Natural killer cell (primary cell): ENCODE data around the gene FDXR. TPM values are rescaled to one million over a fixed set of nuclear protein-coding genes. Genes with fewer than 3 reads are reported as not detected.
"Not testable (repeated sequence)": the region's sequence is repeated elsewhere in the genome, so short reads cannot be mapped to it uniquely, and the experiment has no call there.

Experiments
- ATAC-seq, 3 donors: fragments of 150-1000 bp in 2 of 3; fragments of 200-7000 bp in 1 of 3; cut with Tn5 transposase; 1 replicate in 1 of 3; 2 replicates in 2 of 3; pipeline ENCODE4 v1.10.0; 2021; ENCODE audit warnings: mild to moderate bottlenecking in 2 of 3, moderate library complexity in 2 of 3
- DNase-seq, 2 donors: peaks; one replicate each; pipeline versions ENCODE4 v3.0.0 to v3.0.0-alpha.2; 2013 to 2021; ENCODE audit warnings: mixed read lengths in 1 of 2
- H3K27ac ChIP-seq: one replicate; pipeline ENCODE4 v1.5.1; 2013; ENCODE audit warnings: mild to moderate bottlenecking, low read length
- H3K27me3 ChIP-seq: one replicate; pipeline ENCODE4 v1.6.1; 2013; ENCODE audit warnings: low read length; ENCODE audit not compliant: control insufficient read depth, insufficient read depth
- H3K36me3 ChIP-seq: one replicate; pipeline ENCODE4 v1.6.1; 2013; ENCODE audit warnings: low read length; ENCODE audit not compliant: control insufficient read depth, insufficient read depth
- H3K4me1 ChIP-seq: one replicate; pipeline ENCODE4 v1.6.1; 2013; ENCODE audit warnings: low read length; ENCODE audit not compliant: control insufficient read depth, insufficient read depth
- H3K4me3 ChIP-seq: one replicate; pipeline ENCODE4 v1.5.1; 2013; ENCODE audit warnings: low read length
- H3K9me3 ChIP-seq: one replicate; pipeline ENCODE4 v1.6.1; 2013; ENCODE audit warnings: low read length; ENCODE audit not compliant: control insufficient read depth, insufficient read depth
- H3K27ac Mint-ChIP-seq, 2 donors: one replicate each; pipeline ENCODE4 v1.8.0; 2022; ENCODE audit warnings: mild to moderate bottlenecking in 2 of 2, mixed read lengths in 2 of 2, moderate library complexity in 1 of 2
- H3K27me3 Mint-ChIP-seq, 2 donors: one replicate each; pipeline ENCODE4 v1.8.0; 2022; ENCODE audit warnings: low read depth in 2 of 2, mixed read lengths in 2 of 2
- H3K36me3 Mint-ChIP-seq: one replicate; pipeline ENCODE4 v1.8.0; 2022; ENCODE audit warnings: mixed read lengths
- H3K4me1 Mint-ChIP-seq, 2 donors: one replicate each; pipeline ENCODE4 v1.8.0; 2022; ENCODE audit warnings: mixed read lengths in 2 of 2
- H3K4me3 Mint-ChIP-seq: one replicate; pipeline ENCODE4 v1.8.0; 2022; ENCODE audit warnings: mild to moderate bottlenecking, moderate library complexity, mixed read lengths
- H3K9me3 Mint-ChIP-seq, 2 donors: one replicate each; pipeline ENCODE4 v1.8.0; 2022; ENCODE audit warnings: mixed read lengths in 2 of 2
- WGBS: methylation state at CpG from one replicate; pipeline ENCODE4 v1.1.7; 2013; ENCODE audit warnings: missing lambda C conversion rate; ENCODE audit not compliant: insufficient coverage; 5-methylcytosine and 5-hydroxymethylcytosine counted together
- intact Hi-C: fragments of 100-400 bp; cut with micrococcal nuclease; formaldehyde crosslinking; loops from one replicate; pipeline ENCODE4 v1.14.2; 2022
- total RNA-seq, 4 donors: library from RNA; stranded (reverse); fragments of 120-200 nt in 1 of 4; gene quantifications; one replicate each; pipeline versions ENCODE4 v1.2.3 to v1.2.4, GENCODE V29; 2013 to 2022
- TF ChIP-seq, protein P1 (sequence below): fragments of 200-600 bp; IDR thresholded peaks from one replicate; pipeline ENCODE4 v1.8.0; 2022; ENCODE audit warnings: antibody characterized with exemption

FDXR gene
- total RNA-seq, 3 donors from 2014 or later (not counting 1 experiment from before 2014, with no cell fraction given), result 4.5 to 9.1 (median 7.8) TPM

DNA sequence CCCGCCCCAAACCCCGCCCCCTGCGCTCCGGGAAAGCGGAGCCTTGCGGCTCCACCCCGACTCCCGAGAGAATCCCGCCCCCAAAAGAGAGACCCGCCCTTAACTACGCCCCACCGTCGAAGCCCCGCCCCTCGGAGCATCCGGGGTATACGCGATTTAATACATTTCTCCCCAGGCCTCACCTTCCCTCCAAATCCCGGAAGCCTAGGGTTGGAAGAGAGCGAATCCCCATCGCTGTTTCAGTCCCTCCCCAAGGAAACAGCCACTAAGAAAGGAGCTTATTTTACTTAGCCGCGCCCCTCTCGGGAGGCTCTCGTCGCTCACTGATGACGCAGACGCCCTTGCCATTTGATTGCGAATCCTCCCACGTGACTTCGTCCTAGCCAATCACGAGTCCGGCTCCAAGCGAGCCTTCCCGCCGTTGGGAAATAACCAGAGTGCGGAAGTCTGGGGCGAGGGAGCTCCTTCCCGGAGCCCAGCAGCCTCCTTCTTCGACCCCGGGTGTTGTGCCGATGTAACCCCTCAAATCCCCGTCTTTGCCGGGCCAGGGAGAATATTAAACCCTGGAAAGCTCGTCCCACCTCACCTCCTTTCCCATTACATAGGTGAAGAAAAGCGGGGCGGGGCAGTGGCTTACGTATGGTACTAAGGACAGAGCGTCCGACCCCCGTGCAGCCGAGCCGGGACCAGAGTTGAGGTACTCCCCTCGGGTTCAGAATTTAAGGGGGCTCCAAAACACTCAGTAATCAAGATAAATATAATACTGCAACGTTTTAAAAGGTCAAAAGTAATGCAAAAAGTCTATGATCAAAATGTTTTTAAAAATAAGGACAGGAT, 461 bp upstream of the FDXR start:
- Mint-ChIP-seq H3K9me3 (no peaks in the 10 kb centered on the region), H3K27ac (peak overlapping the region; percentile 97), H3K4me1 (peaks cover 22 to 29% of the 10 kb centered on the region in 2 donors), H3K27me3 (no peaks in the 10 kb centered on the region), H3K4me3 (peak overlapping the region; percentile 95), H3K36me3 (no peaks in the 10 kb centered on the region)
- intact Hi-C loops, result no loop called here
- Histone ChIP-seq H3K27ac (peak overlapping the region; percentile 91), H3K36me3 (no peaks in the 10 kb centered on the region), H3K4me1 (peaks cover 17% of the 10 kb centered on the region), H3K4me3 (peak overlapping the region; percentile 68), H3K9me3 (no peaks in the 10 kb centered on the region), H3K27me3 (no peaks in the 10 kb centered on the region)
- TF ChIP-seq, protein P1, sequence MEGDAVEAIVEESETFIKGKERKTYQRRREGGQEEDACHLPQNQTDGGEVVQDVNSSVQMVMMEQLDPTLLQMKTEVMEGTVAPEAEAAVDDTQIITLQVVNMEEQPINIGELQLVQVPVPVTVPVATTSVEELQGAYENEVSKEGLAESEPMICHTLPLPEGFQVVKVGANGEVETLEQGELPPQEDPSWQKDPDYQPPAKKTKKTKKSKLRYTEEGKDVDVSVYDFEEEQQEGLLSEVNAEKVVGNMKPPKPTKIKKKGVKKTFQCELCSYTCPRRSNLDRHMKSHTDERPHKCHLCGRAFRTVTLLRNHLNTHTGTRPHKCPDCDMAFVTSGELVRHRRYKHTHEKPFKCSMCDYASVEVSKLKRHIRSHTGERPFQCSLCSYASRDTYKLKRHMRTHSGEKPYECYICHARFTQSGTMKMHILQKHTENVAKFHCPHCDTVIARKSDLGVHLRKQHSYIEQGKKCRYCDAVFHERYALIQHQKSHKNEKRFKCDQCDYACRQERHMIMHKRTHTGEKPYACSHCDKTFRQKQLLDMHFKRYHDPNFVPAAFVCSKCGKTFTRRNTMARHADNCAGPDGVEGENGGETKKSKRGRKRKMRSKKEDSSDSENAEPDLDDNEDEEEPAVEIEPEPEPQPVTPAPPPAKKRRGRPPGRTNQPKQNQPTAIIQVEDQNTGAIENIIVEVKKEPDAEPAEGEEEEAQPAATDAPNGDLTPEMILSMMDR, result no peak
- ATAC-seq (peak; percentile 92 to 96 (median 93)), DNase-seq (peak; percentile 98 to 100)
- WGBS, result under 1% methylated on average over 54 of the region's 55 CpGs

DNA sequence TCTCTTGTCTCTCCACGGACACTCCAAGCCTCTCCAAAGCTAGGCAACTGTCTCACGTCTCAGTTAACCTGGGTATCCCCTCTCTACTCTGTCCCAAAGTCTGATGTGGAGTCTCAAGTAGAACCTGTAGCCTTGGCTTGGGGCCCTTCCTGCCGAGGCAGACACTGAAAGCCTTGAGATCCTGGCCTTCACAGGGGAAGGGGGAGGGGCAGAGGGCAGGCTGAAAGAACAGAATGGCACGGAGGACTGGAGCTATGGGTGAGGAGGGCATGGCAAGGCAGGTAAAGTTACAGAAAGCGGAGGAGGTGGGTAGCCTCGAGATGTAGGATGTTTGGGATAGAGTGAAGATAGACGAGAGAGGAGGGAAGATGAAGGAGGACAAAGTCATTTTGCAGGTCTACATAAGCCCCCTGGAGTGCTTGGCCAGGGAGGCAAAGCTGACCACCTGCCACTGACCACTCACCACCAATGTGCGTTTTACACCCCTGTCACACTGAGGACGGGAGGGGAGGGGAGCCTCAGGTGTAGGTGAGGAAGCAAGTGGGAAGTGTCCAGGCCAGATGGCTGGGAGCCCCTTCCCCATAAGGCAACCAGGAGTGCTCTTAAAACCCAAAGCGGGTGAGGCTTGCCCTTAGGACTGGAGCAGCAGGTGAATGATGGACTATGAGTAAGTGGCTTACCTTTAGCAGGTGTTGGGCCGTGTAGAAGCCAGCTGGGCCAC, 1.3 kb downstream of the FDXR start:
- H3K4me3 Mint-ChIP-seq, result peak overlapping the region; percentile 95
- no peaks in the 10 kb centered on the region for H3K27me3 Mint-ChIP-seq
- no peak overlapping the region for H3K27ac ChIP-seq
- no peak overlapping the region for H3K4me3 ChIP-seq
- ATAC-seq (no peak), DNase-seq (no peak)
- no peaks in the 10 kb centered on the region for H3K36me3 Mint-ChIP-seq
- no peaks in the 10 kb centered on the region for H3K27me3 ChIP-seq
- TF ChIP-seq, protein P1, result no peak
- H3K9me3 Mint-ChIP-seq, result no peaks in the 10 kb centered on the region
- no peaks in the 10 kb centered on the region for H3K9me3 ChIP-seq
- H3K36me3 ChIP-seq, result no peaks in the 10 kb centered on the region
- H3K4me1 Mint-ChIP-seq, result peaks cover 22 to 29% of the 10 kb centered on the region in 2 donors
- 82% methylated on average over 10 of the region's 11 CpGs for WGBS
- intact Hi-C loops, result no loop called here
- peaks cover 17% of the 10 kb centered on the region for H3K4me1 ChIP-seq
- no peak overlapping the region for H3K27ac Mint-ChIP-seq

DNA sequence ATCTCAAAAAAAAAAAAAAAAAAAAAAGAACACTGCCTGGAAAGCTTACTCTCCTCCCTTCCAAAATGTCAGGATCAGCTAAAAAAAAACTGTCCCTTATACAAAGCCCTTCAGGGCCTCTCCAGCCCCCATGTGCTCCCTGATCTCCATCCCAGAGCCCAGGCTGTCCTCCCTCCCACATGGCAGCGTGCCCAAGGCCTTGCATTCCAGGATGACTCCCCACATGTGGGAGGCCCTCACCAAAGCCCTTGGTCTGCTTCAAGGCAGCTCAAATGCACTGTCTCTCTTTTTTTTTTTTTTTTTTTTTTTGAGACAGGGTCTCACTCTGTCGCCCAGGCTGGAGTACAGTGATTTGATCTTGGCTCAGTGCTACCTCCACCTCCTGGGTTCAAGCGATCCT, 2.3 kb downstream of the FDXR start:
- Histone ChIP-seq H3K27ac (no peak overlapping the region), H3K36me3 (no peaks in the 10 kb centered on the region), H3K4me1 (peaks cover 17% of the 10 kb centered on the region), H3K9me3 (no peaks in the 10 kb centered on the region), H3K27me3 (no peaks in the 10 kb centered on the region), H3K4me3 (no peak overlapping the region)
- Mint-ChIP-seq H3K4me1 (peaks cover 22 to 29% of the 10 kb centered on the region in 2 donors), H3K9me3 (no peaks in the 10 kb centered on the region), H3K36me3 (no peaks in the 10 kb centered on the region), H3K27ac (no peak overlapping the region), H3K27me3 (no peaks in the 10 kb centered on the region), H3K4me3 (no peak overlapping the region)
- intact Hi-C loops, result no loop called here
- DNase-seq (no peak), ATAC-seq (no peak)
- TF ChIP-seq, protein P1, result no peak
- 97% methylated on average over 3 of the region's 3 CpGs for WGBS

DNA sequence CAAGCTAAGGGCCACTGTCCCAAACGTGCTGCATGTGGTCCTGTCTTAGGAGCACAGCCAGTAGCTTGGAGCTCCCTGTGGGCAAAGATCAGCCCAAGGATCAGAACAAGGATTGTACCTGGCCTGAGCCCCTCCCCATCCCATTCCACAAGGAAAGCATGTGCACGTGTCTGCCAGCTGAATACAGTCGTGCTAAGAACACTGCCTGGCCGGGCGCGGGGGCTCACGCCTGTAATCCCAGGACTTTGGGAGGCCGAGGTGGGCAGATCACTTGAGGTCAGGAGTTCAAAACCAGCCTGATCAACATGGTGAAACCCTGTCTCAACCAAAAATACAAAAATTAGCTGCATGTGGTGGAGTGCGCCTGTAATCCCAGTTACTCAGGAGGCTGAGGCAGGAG, 2.8 kb downstream of the FDXR start:
- H3K4me1 Mint-ChIP-seq, result peaks cover 24 to 31% of the 10 kb centered on the region in 2 donors
- H3K9me3 Mint-ChIP-seq, ATAC-seq, H3K36me3 ChIP-seq, H3K9me3 ChIP-seq, H3K4me3 ChIP-seq, H3K4me3 Mint-ChIP-seq, H3K27ac ChIP-seq, H3K27ac Mint-ChIP-seq, H3K27me3 Mint-ChIP-seq, intact Hi-C loops, H3K36me3 Mint-ChIP-seq, DNase-seq, H3K27me3 ChIP-seq: not testable (repeated sequence)
- WGBS, result 94% methylated on average over 9 of the region's 9 CpGs
- H3K4me1 ChIP-seq, result peaks cover 17% of the 10 kb centered on the region
